HepG2 (cell line): Measurements from ENCODE around the gene ABCD2. TPM values are rescaled to one million over a fixed set of nuclear protein-coding genes. Genes with fewer than 3 reads are reported as not detected.
A peak's percentile ranks its signal among the peaks of the same experiment; 100 is the strongest.

Source experiments
- ATAC-seq: fragments of 200-7000 bp; cut with Tn5 transposase; 3 replicates; pipeline ENCODE4 v1.9.1; 2020; ENCODE audit warnings: mild to moderate bottlenecking, moderate library complexity
- BruUV-seq: library from RNA; stranded (reverse); fragments of 400-500 nt; replicated peaks from 2 replicates; lab custom pipeline; 2021; lab: Mats Ljungman, UMichigan
- CTCF ChIA-PET: fragments of 300-600 bp; formaldehyde crosslinking; extraction: SDS; loops from one replicate; lab custom pipeline; 2021; ENCODE audit warnings: low total read pairs, inconsistent platforms, low intra/inter-chr PET ratio; lab: Yijun Ruan, JAX
- POLR2A ChIA-PET: fragments of 350-600 bp; sonication (Branson Sonifier 250); formaldehyde crosslinking; loops from one replicate; lab custom pipeline; 2020; ENCODE audit warnings: antibody characterized with exemption, inconsistent platforms; lab: Yijun Ruan, JAX
- DNase-seq: peaks from one replicate; pipeline ENCODE4 v3.0.0-alpha.2; 2015; ENCODE audit warnings: low spot score
- FAIRE-seq: peaks from 3 replicates; lab custom pipeline; 2011; peaks lifted over from hg19 to GRCh38; lab: Jason Lieb, UNC
- H2AFZ ChIP-seq: one replicate; pipeline ENCODE4 v1.6.1; 2011; ENCODE audit warnings: low read length, inconsistent platforms
- H3K27ac ChIP-seq: fragments of 300-600 bp; 3 replicates; pipeline ENCODE4 v1.8.0; 2011; ENCODE audit warnings: mixed run types, mild to moderate bottlenecking, mixed read lengths, low read length, inconsistent platforms; ENCODE audit not compliant: insufficient read depth; ENCODE audit errors: extremely low read length
- H3K27me3 ChIP-seq, 2 experiments: fragments of 200-600 bp in 1 of 2; 2 replicates in 1 of 2; 3 replicates in 1 of 2; pipeline versions ENCODE4 v1.6.0 to v1.8.0; 2011; ENCODE audit warnings: low read length in 2 of 2, mild to moderate bottlenecking in 2 of 2, moderate library complexity in 2 of 2, inconsistent platforms in 1 of 2; ENCODE audit not compliant: insufficient read depth in 2 of 2, control insufficient read depth in 1 of 2
- H3K36me3 ChIP-seq, 2 experiments: fragments of 200-600 bp in 1 of 2; replicated peaks in 1 of 2; 2 replicates in 1 of 2; 3 replicates in 1 of 2; pipeline versions ENCODE4 v1.5.1 to v1.8.0; 2011; ENCODE audit warnings: low read length in 2 of 2, inconsistent platforms in 1 of 2; ENCODE audit not compliant: insufficient read depth in 2 of 2, control insufficient read depth in 1 of 2
- H3K4me1 ChIP-seq: 2 replicates; pipeline ENCODE4 v1.5.1; 2012; ENCODE audit warnings: low read length, inconsistent platforms; ENCODE audit not compliant: insufficient read depth
- H3K4me2 ChIP-seq: 2 replicates; pipeline ENCODE4 v1.6.0; 2011; ENCODE audit warnings: low read depth, low read length, inconsistent platforms
- H3K4me3 ChIP-seq, 3 experiments: fragments of 200-600 bp in 1 of 3; sonication (generic), shearing (Covaris generic) in 1 of 3; replicated peaks in 1 of 3; 2 replicates each; pipeline ENCODE4 v1.5.1; 2011 to 2016; ENCODE audit warnings: low read length in 3 of 3, inconsistent platforms in 2 of 3, low read depth in 2 of 3, mild to moderate bottlenecking in 2 of 3, control low read depth in 1 of 3, mixed read lengths in 1 of 3; ENCODE audit not compliant: insufficient read depth in 1 of 3
- H3K79me2 ChIP-seq: one replicate; pipeline ENCODE4 v1.6.1; 2011; ENCODE audit warnings: low read length, inconsistent platforms; ENCODE audit not compliant: insufficient read depth
- H3K9ac ChIP-seq: 2 replicates; pipeline ENCODE4 v1.6.0; 2011; ENCODE audit warnings: mild to moderate bottlenecking, low read depth, low read length, inconsistent platforms; ENCODE audit not compliant: insufficient read depth
- H3K9me3 ChIP-seq: 2 replicates; pipeline ENCODE4 v1.5.1; 2012; ENCODE audit warnings: mild to moderate bottlenecking, low read length
- H4K20me1 ChIP-seq: 2 replicates; pipeline ENCODE4 v1.6.0; 2011; ENCODE audit warnings: inconsistent platforms, mild to moderate bottlenecking, low read length, moderate library complexity; ENCODE audit not compliant: insufficient read depth
- KLF12 ChIP-seq: sonication (generic); formaldehyde crosslinking; IDR thresholded peaks from 2 replicates; pipeline ENCODE4 v1.4.0; 2020; ENCODE audit warnings: missing genetic modification reagents, borderline replicate concordance
- NBN ChIP-seq: fragments of 450-650 bp; conservative IDR thresholded peaks from 2 replicates; pipeline ENCODE4 v1.6.1; 2017
- SRSF1 ChIP-seq: fragments of 200-400 bp; formaldehyde crosslinking; optimal IDR thresholded peaks from 2 replicates; pipeline ENCODE3; 2017; ENCODE audit warnings: mild to moderate bottlenecking, low read depth, low read length, moderate library complexity
- ZNF253 ChIP-seq: sonication (generic); formaldehyde crosslinking; IDR thresholded peaks from 2 replicates; pipeline ENCODE4 v1.8.0; 2022; ENCODE audit warnings: mild to moderate bottlenecking, missing genetic modification reagents, borderline replicate concordance
- ZNF296 ChIP-seq: sonication (generic); formaldehyde crosslinking; conservative IDR thresholded peaks from 2 replicates; pipeline ENCODE4 v1.5.0; 2020; ENCODE audit warnings: mild to moderate bottlenecking, missing genetic modification reagents
- ZNF530 ChIP-seq: sonication (generic); formaldehyde crosslinking; IDR thresholded peaks from 2 replicates; pipeline ENCODE4 v1.5.0; 2020; ENCODE audit warnings: low read depth, mild to moderate bottlenecking, missing genetic modification reagents
- ZNF550 ChIP-seq: sonication (generic); formaldehyde crosslinking; IDR thresholded peaks from 2 replicates; pipeline ENCODE4 v1.4.0; 2020; ENCODE audit warnings: mild to moderate bottlenecking, missing genetic modification reagents, borderline replicate concordance
- ZNF598 ChIP-seq: sonication (generic); formaldehyde crosslinking; IDR thresholded peaks from 2 replicates; pipeline ENCODE4 v1.5.1; 2020; ENCODE audit warnings: mild to moderate bottlenecking, missing genetic modification reagents, borderline replicate concordance
- ZNF703 ChIP-seq: sonication (generic); formaldehyde crosslinking; IDR thresholded peaks from 2 replicates; pipeline ENCODE4 v1.5.1; 2020; ENCODE audit warnings: missing genetic modification reagents, mild to moderate bottlenecking, moderate library complexity, borderline replicate concordance
- ZNF780A ChIP-seq: sonication (generic); formaldehyde crosslinking; IDR thresholded peaks from 2 replicates; pipeline ENCODE4 v1.8.0; 2022; ENCODE audit warnings: mild to moderate bottlenecking, missing genetic modification reagents, moderate library complexity
- WGBS: methylation state at CpG from one replicate; pipeline ENCODE4 v1.1.6; 2017; ENCODE audit warnings: low lambda C conversion rate; 5-methylcytosine and 5-hydroxymethylcytosine counted together
- in situ Hi-C: cut with HindIII; loops from 2 replicates; pipeline ENCODE4 v1.10.0; 2017; ENCODE audit warnings: low pct_unique_long_range_greater_than_20kb; ENCODE audit not compliant: extremely low pct_ligation_motif_present
- intact Hi-C: fragments of 100-400 bp; cut with micrococcal nuclease; formaldehyde crosslinking; loops from one replicate; pipeline ENCODE4 v1.10.0; 2022; ENCODE audit not compliant: unreplicated experiment
- polyA plus RNA-seq, 8 experiments: library from polyadenylated mRNA; depleted of rRNA in 3 of 8; stranded (reverse) in 7 of 8; unstranded in 1 of 8; fragments of >200 nt; fragmentation: Illumina TruSeq in 4 of 8; extraction: Trizol in 4 of 8; gene quantifications; 2 replicates each; pipeline versions ENCODE4 v1.2.1 to v1.2.3, GENCODE V29; 2011 to 2016; ENCODE audit warnings: low read depth in 4 of 8, missing spikeins in 1 of 8, mixed read lengths in 1 of 8; ENCODE audit not compliant: insufficient read depth in 1 of 8
- total RNA-seq, 5 experiments: library from RNA; depleted of rRNA; stranded (reverse); fragments of >200 nt; fragmentation: Illumina TruSeq; extraction: Trizol; gene quantifications; 2 replicates each; pipeline ENCODE4 v1.2.3, GENCODE V29; 2016; ENCODE audit warnings: low read depth in 1 of 5
- TF ChIP-seq, protein P1 (sequence below): sonication (generic); formaldehyde crosslinking; IDR thresholded peaks from 2 replicates; pipeline ENCODE4 v1.8.1; 2023; ENCODE audit warnings: missing genetic modification reagents, mild to moderate bottlenecking, borderline replicate concordance
- TF ChIP-seq, protein P2 (sequence below): sonication (generic); formaldehyde crosslinking; IDR thresholded peaks from 2 replicates; pipeline ENCODE4 v1.5.0; 2020; ENCODE audit warnings: missing genetic modification reagents, mild to moderate bottlenecking, borderline replicate concordance
- TF ChIP-seq, protein P3 (sequence below): sonication (generic); formaldehyde crosslinking; IDR thresholded peaks from 2 replicates; pipeline ENCODE4 v1.4.0; 2020; ENCODE audit warnings: missing genetic modification reagents, low read depth, mild to moderate bottlenecking, borderline replicate concordance
- TF ChIP-seq, protein P4 (sequence below): sonication (generic); formaldehyde crosslinking; IDR thresholded peaks from 2 replicates; pipeline ENCODE4 v1.9.0; 2021; ENCODE audit warnings: missing genetic modification reagents, borderline replicate concordance

Gene ABCD2
- total and polyA plus RNA-seq, 2 of the 13 experiments (the other 11 are each of a cell fraction or from before 2014, with no cell fraction given), result not detected

DNA sequence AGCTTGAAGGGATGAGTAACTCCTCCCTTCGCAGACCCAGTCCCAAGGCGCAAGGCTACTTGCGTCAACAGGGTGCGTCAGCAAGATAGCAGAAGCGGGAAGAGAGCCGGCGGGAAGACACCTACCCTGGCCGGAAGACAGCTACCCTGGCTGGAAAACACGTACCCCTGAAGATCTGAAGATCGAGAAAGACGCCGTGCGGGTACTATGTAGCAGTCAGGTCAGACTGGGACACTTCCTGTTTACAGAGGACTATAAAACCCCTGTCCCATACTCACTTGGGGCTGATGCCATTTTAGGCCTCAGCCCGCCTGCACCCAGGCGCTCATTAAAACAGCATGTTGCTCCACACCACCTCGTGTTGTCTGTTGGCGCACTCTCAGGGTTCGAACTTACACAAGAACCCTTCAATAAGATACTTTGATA is 80.9 kb downstream of the ABCD2 start:
- no peaks in the 10 kb centered on the region for H3K36me3 ChIP-seq
- intact Hi-C loops, result loop anchor here (5.0 kb wide), 1 partner anchor 96 kb away; the partner anchor contains the start of gene KIF21A

More for the DNA sequence above, 80.9 kb downstream of the ABCD2 start:
- FAIRE-seq (no peak), DNase-seq (no peak), ATAC-seq (no peak)
- BruUV-seq, result no TSS peak
- 63% methylated on average over 18 of the region's 18 CpGs for WGBS
- Histone ChIP-seq H3K4me2 (peak overlapping the region; percentile 45), H3K27ac (no peak overlapping the region), H3K9me3 (no peaks in the 10 kb centered on the region), H3K4me3 (no peak overlapping the region), H3K4me1 (no peaks in the 10 kb centered on the region), H4K20me1 (no peaks in the 10 kb centered on the region), H3K9ac (no peak overlapping the region), H3K27me3 (no peaks in the 10 kb centered on the region), H2AFZ (no peak overlapping the region), H3K79me2 (no peaks in the 10 kb centered on the region)
- no peak for TF ChIP-seq ZNF703 (CRISPR knock-in tag)
- no peak for TF ChIP-seq ZNF550 (CRISPR knock-in tag)
- TF ChIP-seq, protein P1, sequence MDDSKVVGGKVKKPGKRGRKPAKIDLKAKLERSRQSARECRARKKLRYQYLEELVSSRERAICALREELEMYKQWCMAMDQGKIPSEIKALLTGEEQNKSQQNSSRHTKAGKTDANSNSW (CRISPR knock-in tag), result no peak
- no peak for TF ChIP-seq SRSF1
- TF ChIP-seq, protein P2, sequence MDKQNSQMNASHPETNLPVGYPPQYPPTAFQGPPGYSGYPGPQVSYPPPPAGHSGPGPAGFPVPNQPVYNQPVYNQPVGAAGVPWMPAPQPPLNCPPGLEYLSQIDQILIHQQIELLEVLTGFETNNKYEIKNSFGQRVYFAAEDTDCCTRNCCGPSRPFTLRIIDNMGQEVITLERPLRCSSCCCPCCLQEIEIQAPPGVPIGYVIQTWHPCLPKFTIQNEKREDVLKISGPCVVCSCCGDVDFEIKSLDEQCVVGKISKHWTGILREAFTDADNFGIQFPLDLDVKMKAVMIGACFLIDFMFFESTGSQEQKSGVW, result no peak
- TF ChIP-seq ZNF780A (CRISPR knock-in tag), result no peak
- no peak for TF ChIP-seq NBN
- no peak for TF ChIP-seq ZNF598 (CRISPR knock-in tag)
- TF ChIP-seq KLF12, result no peak
- TF ChIP-seq, protein P3, sequence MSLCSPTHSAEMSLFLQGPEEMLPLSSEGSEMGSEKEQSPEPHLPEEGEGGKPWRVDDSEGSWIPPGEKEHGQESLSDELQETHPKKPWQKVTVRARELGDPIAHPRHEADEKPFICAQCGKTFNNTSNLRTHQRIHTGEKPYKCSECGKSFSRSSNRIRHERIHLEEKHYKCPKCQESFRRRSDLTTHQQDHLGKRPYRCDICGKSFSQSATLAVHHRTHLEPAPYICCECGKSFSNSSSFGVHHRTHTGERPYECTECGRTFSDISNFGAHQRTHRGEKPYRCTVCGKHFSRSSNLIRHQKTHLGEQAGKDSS, result no peak
- TF ChIP-seq, protein P4, sequence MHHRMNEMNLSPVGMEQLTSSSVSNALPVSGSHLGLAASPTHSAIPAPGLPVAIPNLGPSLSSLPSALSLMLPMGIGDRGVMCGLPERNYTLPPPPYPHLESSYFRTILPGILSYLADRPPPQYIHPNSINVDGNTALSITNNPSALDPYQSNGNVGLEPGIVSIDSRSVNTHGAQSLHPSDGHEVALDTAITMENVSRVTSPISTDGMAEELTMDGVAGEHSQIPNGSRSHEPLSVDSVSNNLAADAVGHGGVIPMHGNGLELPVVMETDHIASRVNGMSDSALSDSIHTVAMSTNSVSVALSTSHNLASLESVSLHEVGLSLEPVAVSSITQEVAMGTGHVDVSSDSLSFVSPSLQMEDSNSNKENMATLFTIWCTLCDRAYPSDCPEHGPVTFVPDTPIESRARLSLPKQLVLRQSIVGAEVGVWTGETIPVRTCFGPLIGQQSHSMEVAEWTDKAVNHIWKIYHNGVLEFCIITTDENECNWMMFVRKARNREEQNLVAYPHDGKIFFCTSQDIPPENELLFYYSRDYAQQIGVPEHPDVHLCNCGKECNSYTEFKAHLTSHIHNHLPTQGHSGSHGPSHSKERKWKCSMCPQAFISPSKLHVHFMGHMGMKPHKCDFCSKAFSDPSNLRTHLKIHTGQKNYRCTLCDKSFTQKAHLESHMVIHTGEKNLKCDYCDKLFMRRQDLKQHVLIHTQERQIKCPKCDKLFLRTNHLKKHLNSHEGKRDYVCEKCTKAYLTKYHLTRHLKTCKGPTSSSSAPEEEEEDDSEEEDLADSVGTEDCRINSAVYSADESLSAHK (CRISPR knock-in tag), result no peak
- no peak for TF ChIP-seq ZNF530 (CRISPR knock-in tag)
- TF ChIP-seq ZNF253 (CRISPR knock-in tag), result no peak
- TF ChIP-seq ZNF296 (CRISPR knock-in tag), result no peak
- CTCF ChIA-PET, result no interaction called here
- in situ Hi-C loops, result no loop called here
- POLR2A ChIA-PET, result no interaction called here
